A549 (cell line): Measurements from ENCODE around the gene RAX. TPM values are rescaled to one million over a fixed set of nuclear protein-coding genes. Genes with fewer than 3 reads are reported as not detected.
A peak's percentile ranks its signal among the peaks of the same experiment; 100 is the strongest.

ENCODE experiments used
- ATAC-seq, 2 experiments: fragments of 200-7000 bp in 1 of 2; fragments of >200 bp in 1 of 2; cut with Nextera tagmentation in 1 of 2; cut with Tn5 transposase in 1 of 2; 3 replicates each; pipeline versions ENCODE4 v1.8.0 to v1.9.1; 2018 to 2020; ENCODE audit warnings: mild to moderate bottlenecking in 1 of 2, moderate library complexity in 1 of 2
- CTCF ChIA-PET: fragments of 300-600 bp; sonication (Branson Sonifier 250); formaldehyde crosslinking; extraction: SDS; loops from one replicate; lab custom pipeline; 2021; ENCODE audit warnings: antibody characterized with exemption, inconsistent platforms; lab: Yijun Ruan, JAX
- POLR2A ChIA-PET: fragments of 350-600 bp; formaldehyde crosslinking; extraction: SDS; loops from one replicate; lab custom pipeline; 2021; ENCODE audit warnings: antibody characterized with exemption, inconsistent platforms; lab: Yijun Ruan, JAX
- DNase-seq, 2 experiments: peaks; one replicate each; pipeline versions ENCODE4 v3.0.0 to v3.0.0-alpha.2; 2011 to 2016; ENCODE audit warnings: low read depth in 1 of 2, low spot score in 1 of 2
- FAIRE-seq: peaks from 2 replicates; lab custom pipeline; 2011; peaks lifted over from hg19 to GRCh38; lab: Jason Lieb, UNC
- H3K27ac ChIP-seq, 2 experiments: fragments of >200 bp; sonication (Bioruptor Twin); formaldehyde crosslinking; 3 replicates each; pipeline ENCODE4 v1.5.1; 2016 to 2017
- H3K4me1 ChIP-seq: fragments of >200 bp; sonication (Bioruptor Twin); formaldehyde crosslinking; 3 replicates; pipeline ENCODE4 v1.6.1; 2016
- H3K4me2 ChIP-seq: fragments of >200 bp; sonication (Bioruptor Twin); formaldehyde crosslinking; 3 replicates; pipeline ENCODE4 v1.6.1; 2016
- H3K4me3 ChIP-seq: fragments of >200 bp; sonication (Bioruptor Twin); formaldehyde crosslinking; 3 replicates; pipeline ENCODE4 v1.5.1; 2016
- H3K9me3 ChIP-seq: fragments of >200 bp; sonication (Bioruptor Twin); formaldehyde crosslinking; 3 replicates; pipeline ENCODE4 v1.6.1; 2016
- CBX8 ChIP-seq: fragments of 200-600 bp; sonication (generic); IDR thresholded peaks from 2 replicates; pipeline ENCODE4 v1.6.1; 2016
- CHD2 ChIP-seq: fragments of 150-350 bp; IDR thresholded peaks from 2 replicates; pipeline ENCODE4 v1.6.1; 2014; ENCODE audit warnings: low read length; ENCODE audit not compliant: partially characterized antibody
- FOSB ChIP-seq: fragments of 250-450 bp; sonication (Bioruptor Pico); IDR thresholded peaks from 2 replicates; pipeline ENCODE4 v1.5.0; 2020; ENCODE audit warnings: mild to moderate bottlenecking, moderate library complexity
- HEYL ChIP-seq: fragments of 250-450 bp; sonication (Bioruptor Pico); IDR thresholded peaks from 2 replicates; pipeline ENCODE4 v1.8.0; 2021; ENCODE audit warnings: mild to moderate bottlenecking, moderate library complexity
- JUNB ChIP-seq: fragments of >200 bp; sonication (Bioruptor Twin); formaldehyde crosslinking; IDR thresholded peaks from 2 replicates; pipeline ENCODE4 v1.6.1; 2016
- KDM1A ChIP-seq: fragments of 200-600 bp; sonication (generic); IDR thresholded peaks from 2 replicates; pipeline ENCODE4 v1.6.1; 2016; ENCODE audit warnings: low read depth, mild to moderate bottlenecking
- MAFK ChIP-seq: fragments of 450-650 bp; IDR thresholded peaks from 2 replicates; pipeline ENCODE4 v1.6.1; 2014; ENCODE audit not compliant: partially characterized antibody
- NPAS2 ChIP-seq: fragments of 250-450 bp; sonication (Bioruptor Pico); IDR thresholded peaks from 2 replicates; pipeline ENCODE4 v1.8.0; 2022; ENCODE audit warnings: mild to moderate bottlenecking, moderate library complexity, borderline replicate concordance
- NR3C1 ChIP-seq: fragments of >200 bp; sonication (Bioruptor Twin); formaldehyde crosslinking; IDR thresholded peaks from 3 replicates; pipeline ENCODE4 v1.6.1; 2017
- PHF8 ChIP-seq: fragments of 200-600 bp; sonication (generic); IDR thresholded peaks from 2 replicates; pipeline ENCODE4 v1.6.1; 2016; ENCODE audit warnings: low read depth, mild to moderate bottlenecking, antibody characterized with exemption, moderate library complexity, borderline replicate concordance
- RAD21 ChIP-seq, 2 experiments: fragments of >200 bp in 1 of 2; sonication (Bioruptor Twin) in 1 of 2; formaldehyde crosslinking in 1 of 2; IDR thresholded peaks in 1 of 2; conservative IDR thresholded peaks in 1 of 2; 2 replicates in 1 of 2; 3 replicates in 1 of 2; pipeline ENCODE4 v1.6.1; 2012 to 2018; ENCODE audit warnings: inconsistent platforms in 1 of 2
- RFX5 ChIP-seq: fragments of 450-650 bp; IDR thresholded peaks from 2 replicates; pipeline ENCODE4 v1.7.1; 2014; ENCODE audit warnings: antibody characterized with exemption, mild to moderate bottlenecking, moderate library complexity
- RNF2 ChIP-seq: fragments of 200-600 bp; sonication (generic); IDR thresholded peaks from 2 replicates; pipeline ENCODE4 v1.6.1; 2016; ENCODE audit warnings: low read depth, mild to moderate bottlenecking, antibody characterized with exemption, moderate library complexity, borderline replicate concordance
- TP53 ChIP-seq: fragments of 250-450 bp; sonication (Bioruptor Pico); IDR thresholded peaks from 2 replicates; pipeline ENCODE4 v1.5.0; 2021; ENCODE audit warnings: mild to moderate bottlenecking, moderate library complexity
- ZFP36 ChIP-seq: fragments of 450-650 bp; IDR thresholded peaks from 2 replicates; pipeline ENCODE4 v1.6.1; 2014; ENCODE audit warnings: borderline replicate concordance; ENCODE audit not compliant: partially characterized antibody
- WGBS: methylation state at CpG from one replicate; pipeline ENCODE4 v1.1.6; 2017; ENCODE audit errors: missing lambda C conversion rate; 5-methylcytosine and 5-hydroxymethylcytosine counted together
- polyA plus RNA-seq, 4 experiments: library from polyadenylated mRNA; depleted of rRNA in 3 of 4; stranded (reverse); fragments of >200 nt; fragmentation: RNase III in 1 of 4; extraction: RNeasy Plus Mini Kit Qiagen cat#74134 plus additional on column Dnase treatment in 1 of 4; gene quantifications; 2 replicates in 3 of 4; 3 replicates in 1 of 4; pipeline ENCODE4 v1.2.3, GENCODE V29; 2011 to 2017
- TF ChIP-seq, protein P1 (sequence below): IDR thresholded peaks from 2 replicates; pipeline ENCODE4 v1.6.1; 2012; ENCODE audit warnings: low read depth, borderline replicate concordance
- TF ChIP-seq, protein P2 (sequence below): fragments of 150-350 bp; IDR thresholded peaks from 2 replicates; pipeline ENCODE4 v1.6.1; 2014; ENCODE audit warnings: low read depth, mild to moderate bottlenecking, low read length
- TF ChIP-seq, protein P3 (sequence below): fragments of 250-450 bp; sonication (Bioruptor Pico); IDR thresholded peaks from 2 replicates; pipeline ENCODE4 v1.5.0; 2020; ENCODE audit warnings: low read depth, mild to moderate bottlenecking, moderate library complexity
- TF ChIP-seq, protein P4 (sequence below): fragments of 450-650 bp; IDR thresholded peaks from 2 replicates; pipeline ENCODE4 v1.6.1; 2014; ENCODE audit warnings: antibody characterized with exemption
- TF ChIP-seq, protein P5 (sequence below): fragments of >200 bp; sonication (Bioruptor Twin); formaldehyde crosslinking; IDR thresholded peaks from 3 replicates; pipeline ENCODE4 v1.6.1; 2016

The RAX gene
- polyA plus RNA-seq, 2 of the 4 experiments (the other 2 are of a cell fraction): not detected

DNA sequence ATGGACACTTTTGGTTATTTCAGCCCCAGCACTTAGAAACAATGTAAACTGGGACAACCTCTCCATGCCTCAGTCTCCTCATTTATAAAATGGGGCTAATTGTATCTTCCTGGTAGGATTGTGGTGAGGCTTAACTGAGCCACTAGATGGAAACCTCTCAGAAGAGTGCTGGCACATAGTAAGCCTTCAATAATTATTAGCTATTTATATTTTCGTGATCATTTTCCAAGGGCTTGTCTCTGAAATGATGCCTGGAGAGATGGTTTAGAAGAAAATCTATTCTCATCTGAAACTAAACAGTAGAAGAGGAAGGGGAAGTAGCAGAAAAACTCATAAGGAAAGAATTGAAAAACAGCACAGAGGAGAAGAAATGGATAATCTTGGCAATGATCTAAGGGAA lies 6.8 kb downstream of the RAX start:
- 0% methylated on average over 1 of the region's 1 CpG for WGBS
- TF ChIP-seq, protein P1, sequence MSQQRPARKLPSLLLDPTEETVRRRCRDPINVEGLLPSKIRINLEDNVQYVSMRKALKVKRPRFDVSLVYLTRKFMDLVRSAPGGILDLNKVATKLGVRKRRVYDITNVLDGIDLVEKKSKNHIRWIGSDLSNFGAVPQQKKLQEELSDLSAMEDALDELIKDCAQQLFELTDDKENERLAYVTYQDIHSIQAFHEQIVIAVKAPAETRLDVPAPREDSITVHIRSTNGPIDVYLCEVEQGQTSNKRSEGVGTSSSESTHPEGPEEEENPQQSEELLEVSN: no peak
- TF ChIP-seq, protein P2, sequence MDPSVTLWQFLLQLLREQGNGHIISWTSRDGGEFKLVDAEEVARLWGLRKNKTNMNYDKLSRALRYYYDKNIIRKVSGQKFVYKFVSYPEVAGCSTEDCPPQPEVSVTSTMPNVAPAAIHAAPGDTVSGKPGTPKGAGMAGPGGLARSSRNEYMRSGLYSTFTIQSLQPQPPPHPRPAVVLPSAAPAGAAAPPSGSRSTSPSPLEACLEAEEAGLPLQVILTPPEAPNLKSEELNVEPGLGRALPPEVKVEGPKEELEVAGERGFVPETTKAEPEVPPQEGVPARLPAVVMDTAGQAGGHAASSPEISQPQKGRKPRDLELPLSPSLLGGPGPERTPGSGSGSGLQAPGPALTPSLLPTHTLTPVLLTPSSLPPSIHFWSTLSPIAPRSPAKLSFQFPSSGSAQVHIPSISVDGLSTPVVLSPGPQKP: no peak
- TF ChIP-seq, protein P3, sequence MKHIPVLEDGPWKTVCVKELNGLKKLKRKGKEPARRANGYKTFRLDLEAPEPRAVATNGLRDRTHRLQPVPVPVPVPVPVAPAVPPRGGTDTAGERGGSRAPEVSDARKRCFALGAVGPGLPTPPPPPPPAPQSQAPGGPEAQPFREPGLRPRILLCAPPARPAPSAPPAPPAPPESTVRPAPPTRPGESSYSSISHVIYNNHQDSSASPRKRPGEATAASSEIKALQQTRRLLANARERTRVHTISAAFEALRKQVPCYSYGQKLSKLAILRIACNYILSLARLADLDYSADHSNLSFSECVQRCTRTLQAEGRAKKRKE (CRISPR knock-in tag): no peak
- TF ChIP-seq RFX5 (no peak), KDM1A (no peak), CHD2 (no peak), HEYL (no peak), NR3C1 (no peak), PHF8 (no peak), RNF2 (no peak)
- Histone ChIP-seq H3K9me3 (no peaks in the 10 kb centered on the region), H3K27ac (no peak overlapping the region), H3K4me3 (no peak overlapping the region), H3K4me2 (no peak overlapping the region), H3K4me1 (no peaks in the 10 kb centered on the region)
- FAIRE-seq (no peak), ATAC-seq (no peak), DNase-seq (no peak)
- ChIA-PET CTCF (interaction anchor here (5.4 kb wide), 1 partner anchor 17 kb away, joined by 40 read pairs; no protein-coding TSS in a partner anchor), POLR2A (no interaction called here)

DNA sequence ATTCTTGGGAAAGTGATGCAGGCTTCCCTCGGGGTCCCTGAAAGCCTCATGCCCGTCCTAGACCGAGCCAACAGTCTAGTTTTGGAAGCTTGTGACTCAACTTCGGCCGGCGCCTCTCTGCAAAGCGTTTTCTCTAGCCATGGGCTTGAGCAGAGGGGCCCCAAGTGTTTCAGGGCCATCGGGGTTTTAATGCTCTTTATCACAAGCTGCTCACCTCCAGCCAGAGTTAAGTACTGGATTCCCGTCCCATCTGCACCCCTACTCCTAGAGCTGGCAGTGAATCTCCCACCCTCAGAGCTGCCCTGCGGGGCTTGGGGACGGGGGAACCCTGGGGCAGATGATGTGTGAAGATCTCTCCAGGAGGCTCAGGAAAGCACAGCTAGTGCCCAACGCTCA lies 7.3 kb downstream of the RAX start:
- 51% methylated on average over 11 of the region's 12 CpGs for WGBS
- H3K27ac ChIP-seq: no peak overlapping the region
- TF ChIP-seq NPAS2 (CRISPR knock-in tag) (no peak), FOSB (CRISPR knock-in tag) (no peak), CBX8 (no peak), ZFP36 (no peak), PHF8 (no peak), TP53 (no peak), MAFK (no peak), JUNB (no peak), HEYL (no peak), NR3C1 (no peak), RAD21 (conservative IDR thresholded peaks at IDR 0.05 in 1 of 2, IDR thresholded peaks at IDR 0.05 in 1 of 2) (no peak)
- TF ChIP-seq, protein P4, sequence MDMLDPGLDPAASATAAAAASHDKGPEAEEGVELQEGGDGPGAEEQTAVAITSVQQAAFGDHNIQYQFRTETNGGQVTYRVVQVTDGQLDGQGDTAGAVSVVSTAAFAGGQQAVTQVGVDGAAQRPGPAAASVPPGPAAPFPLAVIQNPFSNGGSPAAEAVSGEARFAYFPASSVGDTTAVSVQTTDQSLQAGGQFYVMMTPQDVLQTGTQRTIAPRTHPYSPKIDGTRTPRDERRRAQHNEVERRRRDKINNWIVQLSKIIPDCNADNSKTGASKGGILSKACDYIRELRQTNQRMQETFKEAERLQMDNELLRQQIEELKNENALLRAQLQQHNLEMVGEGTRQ: no peak
- TF ChIP-seq, protein P5, sequence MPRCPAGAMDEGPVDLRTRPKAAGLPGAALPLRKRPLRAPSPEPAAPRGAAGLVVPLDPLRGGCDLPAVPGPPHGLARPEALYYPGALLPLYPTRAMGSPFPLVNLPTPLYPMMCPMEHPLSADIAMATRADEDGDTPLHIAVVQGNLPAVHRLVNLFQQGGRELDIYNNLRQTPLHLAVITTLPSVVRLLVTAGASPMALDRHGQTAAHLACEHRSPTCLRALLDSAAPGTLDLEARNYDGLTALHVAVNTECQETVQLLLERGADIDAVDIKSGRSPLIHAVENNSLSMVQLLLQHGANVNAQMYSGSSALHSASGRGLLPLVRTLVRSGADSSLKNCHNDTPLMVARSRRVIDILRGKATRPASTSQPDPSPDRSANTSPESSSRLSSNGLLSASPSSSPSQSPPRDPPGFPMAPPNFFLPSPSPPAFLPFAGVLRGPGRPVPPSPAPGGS: no peak
- no peak for ATAC-seq
- no peak for FAIRE-seq
- no peak for DNase-seq
- ChIA-PET POLR2A (no interaction called here), CTCF (interaction anchor here (5.4 kb wide), 1 partner anchor 17 kb away, joined by 40 read pairs; no protein-coding TSS in a partner anchor)
- no peaks in the 10 kb centered on the region for H3K9me3 ChIP-seq
- peak overlapping the region; percentile 76 for H3K4me2 ChIP-seq
- H3K4me1 ChIP-seq: no peaks in the 10 kb centered on the region
- H3K4me3 ChIP-seq: peak overlapping the region; percentile 47; the same call in 2 of the 3 replicates
